ENCODE results near the gene KRTAP12-3. TPM values are rescaled to one million over a fixed set of nuclear protein-coding genes. Genes with fewer than 3 reads are reported as not detected.

KRTAP12-3 gene
- total RNA-seq, 1 donor from 2014 or later, result not detected

GRCh38 chr21:44648557-44649311 lies 9.0 kb upstream of the KRTAP12-3 start:
- Mint-ChIP-seq H3K27me3 (ENCODE audit: unreplicated experiment) (peaks cover 9% of the 10 kb centered on the region), H3K4me3 (ENCODE audit: unreplicated experiment) (no peak overlapping the region), H3K27ac (ENCODE audit: unreplicated experiment) (no peak overlapping the region), H3K36me3 (ENCODE audit: unreplicated experiment) (peaks cover 13% of the 10 kb centered on the region), H3K4me1 (ENCODE audit: low read depth, unreplicated experiment) (peaks cover 6% of the 10 kb centered on the region), H3K9me3 (ENCODE audit: unreplicated experiment) (peaks cover 24% of the 10 kb centered on the region)
- TF ChIP-seq, protein P1, sequence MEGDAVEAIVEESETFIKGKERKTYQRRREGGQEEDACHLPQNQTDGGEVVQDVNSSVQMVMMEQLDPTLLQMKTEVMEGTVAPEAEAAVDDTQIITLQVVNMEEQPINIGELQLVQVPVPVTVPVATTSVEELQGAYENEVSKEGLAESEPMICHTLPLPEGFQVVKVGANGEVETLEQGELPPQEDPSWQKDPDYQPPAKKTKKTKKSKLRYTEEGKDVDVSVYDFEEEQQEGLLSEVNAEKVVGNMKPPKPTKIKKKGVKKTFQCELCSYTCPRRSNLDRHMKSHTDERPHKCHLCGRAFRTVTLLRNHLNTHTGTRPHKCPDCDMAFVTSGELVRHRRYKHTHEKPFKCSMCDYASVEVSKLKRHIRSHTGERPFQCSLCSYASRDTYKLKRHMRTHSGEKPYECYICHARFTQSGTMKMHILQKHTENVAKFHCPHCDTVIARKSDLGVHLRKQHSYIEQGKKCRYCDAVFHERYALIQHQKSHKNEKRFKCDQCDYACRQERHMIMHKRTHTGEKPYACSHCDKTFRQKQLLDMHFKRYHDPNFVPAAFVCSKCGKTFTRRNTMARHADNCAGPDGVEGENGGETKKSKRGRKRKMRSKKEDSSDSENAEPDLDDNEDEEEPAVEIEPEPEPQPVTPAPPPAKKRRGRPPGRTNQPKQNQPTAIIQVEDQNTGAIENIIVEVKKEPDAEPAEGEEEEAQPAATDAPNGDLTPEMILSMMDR (IDR thresholded peaks at IDR 0.05; ENCODE audit: partially characterized antibody, unreplicated experiment), result no peak
- DNase-seq, result no peak

GRCh38 chr21:44649521-44650100 lies 8.1 kb upstream of the KRTAP12-3 start:
- H3K4me3 Mint-ChIP-seq (ENCODE audit: unreplicated experiment), result no peak overlapping the region
- H3K36me3 Mint-ChIP-seq (ENCODE audit: unreplicated experiment), result peaks cover 6% of the 10 kb centered on the region
- peaks cover 6% of the 10 kb centered on the region for H3K4me1 Mint-ChIP-seq (ENCODE audit: low read depth, unreplicated experiment)
- peaks cover 9% of the 10 kb centered on the region for H3K27me3 Mint-ChIP-seq (ENCODE audit: unreplicated experiment)
- H3K9me3 Mint-ChIP-seq (ENCODE audit: unreplicated experiment), result peaks cover 22% of the 10 kb centered on the region
- no peak overlapping the region for H3K27ac Mint-ChIP-seq (ENCODE audit: unreplicated experiment)
- DNase-seq, result no peak
- TF ChIP-seq, protein P1 (IDR thresholded peaks at IDR 0.05; ENCODE audit: partially characterized antibody, unreplicated experiment), result no peak

- Mint-ChIP-seq H3K4me1 (ENCODE audit: low read depth, unreplicated experiment) (peaks cover 6% of the 10 kb centered on the region), H3K27ac (ENCODE audit: unreplicated experiment) (no peak overlapping the region), H3K36me3 (ENCODE audit: unreplicated experiment) (no peaks in the 10 kb centered on the region), H3K4me3 (ENCODE audit: unreplicated experiment) (no peak overlapping the region), H3K27me3 (ENCODE audit: unreplicated experiment) (peaks cover 9% of the 10 kb centered on the region), H3K9me3 (ENCODE audit: unreplicated experiment) (peaks cover 18% of the 10 kb centered on the region)
- no peak for DNase-seq
- TF ChIP-seq, protein P1 (IDR thresholded peaks at IDR 0.05; ENCODE audit: partially characterized antibody, unreplicated experiment), result no peak
Observed at GRCh38 chr21:44650265-44650972, 7.3 kb upstream of the KRTAP12-3 start.

DNA sequence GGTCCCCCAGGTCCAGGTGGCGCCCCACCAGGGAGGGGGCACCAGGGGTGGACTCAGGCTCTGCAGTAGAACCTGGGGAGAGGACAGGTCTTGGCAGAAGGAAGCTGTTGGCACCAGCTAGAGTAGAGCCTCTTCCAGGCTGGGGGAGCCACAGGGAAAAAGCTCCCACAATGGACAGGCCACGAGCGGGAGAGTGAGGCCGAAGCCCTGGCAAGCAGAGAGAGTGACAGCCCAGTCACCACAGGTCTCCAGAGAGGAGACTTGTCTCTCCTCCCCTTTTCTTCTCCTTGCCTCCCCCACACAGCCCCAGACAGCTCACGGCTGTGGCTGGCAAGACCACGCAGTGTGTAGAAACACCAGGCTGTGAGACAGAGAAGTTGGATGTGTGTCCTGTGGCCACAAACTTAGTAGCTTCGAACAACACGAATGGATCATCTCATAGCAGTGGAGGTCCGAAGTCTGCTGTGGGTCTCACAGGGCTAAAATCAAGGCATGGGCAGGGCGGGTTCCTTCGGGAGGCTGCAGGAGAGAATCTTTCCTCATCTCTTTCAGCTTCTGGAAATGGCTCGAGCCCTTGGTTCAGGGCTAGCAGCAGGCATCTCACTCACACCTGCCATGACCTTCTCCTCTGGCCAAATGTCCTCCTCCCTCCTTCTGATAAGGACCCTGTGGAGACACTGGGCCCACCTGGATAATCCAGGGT lies 6.6 kb upstream of the KRTAP12-3 start:
- H3K4me3 Mint-ChIP-seq (ENCODE audit: unreplicated experiment), result no peak overlapping the region

More for the DNA sequence above, 6.6 kb upstream of the KRTAP12-3 start:
- H3K27me3 Mint-ChIP-seq (ENCODE audit: unreplicated experiment), result peaks cover 9% of the 10 kb centered on the region
- TF ChIP-seq, protein P1 (IDR thresholded peaks at IDR 0.05; ENCODE audit: partially characterized antibody, unreplicated experiment), result no peak
- peaks cover 2% of the 10 kb centered on the region for H3K36me3 Mint-ChIP-seq (ENCODE audit: unreplicated experiment)
- H3K4me1 Mint-ChIP-seq (ENCODE audit: low read depth, unreplicated experiment), result peaks cover 6% of the 10 kb centered on the region
- peaks cover 19% of the 10 kb centered on the region for H3K9me3 Mint-ChIP-seq (ENCODE audit: unreplicated experiment)
- DNase-seq, result no peak
- no peak overlapping the region for H3K27ac Mint-ChIP-seq (ENCODE audit: unreplicated experiment)
